K562 (cell line): ENCODE results near the gene NECTIN1. TPM values are rescaled to one million over a fixed set of nuclear protein-coding genes. Genes with fewer than 3 reads are reported as not detected.

Experiments used
- ATAC-seq: fragments of 200-7000 bp; cut with Tn5 transposase; 3 replicates; pipeline ENCODE4 v1.9.1; 2020; ENCODE audit warnings: moderate library complexity
- BruUV-seq: library from RNA; stranded (reverse); fragments of 400-500 nt; replicated peaks from 2 replicates; lab custom pipeline; 2021; lab: Mats Ljungman, UMichigan
- CTCF ChIA-PET: fragments of 300-600 bp; formaldehyde crosslinking; extraction: SDS; loops from one replicate; lab custom pipeline; 2021; ENCODE audit warnings: low intra/inter-chr PET ratio; lab: Yijun Ruan, JAX
- POLR2A ChIA-PET: fragments of 300-600, 350-650 bp; sonication (Branson Sonifier 250); formaldehyde crosslinking; extraction: SDS; loops from one replicate; lab custom pipeline; 2021; ENCODE audit warnings: antibody characterized with exemption, inconsistent platforms; lab: Yijun Ruan, JAX
- DNase-seq, 4 experiments: peaks; one replicate each; pipeline versions ENCODE4 v3.0.0 to v3.0.0-alpha.2; 2011 to 2018; ENCODE audit warnings: low spot score in 3 of 4, mixed read lengths in 3 of 4; ENCODE audit errors: extremely low read depth in 1 of 4
- FAIRE-seq: peaks from 2 replicates; lab custom pipeline; 2011; peaks lifted over from hg19 to GRCh38; lab: Jason Lieb, UNC
- H2AFZ ChIP-seq: 2 replicates; pipeline ENCODE4 v1.6.0; 2011; ENCODE audit warnings: low read depth, low read length, control low read depth, inconsistent platforms
- H3K27ac ChIP-seq: fragments of 200-600 bp; 3 replicates; pipeline ENCODE4 v1.8.0; 2011; ENCODE audit warnings: low read depth, mild to moderate bottlenecking, control low read depth, inconsistent platforms, low read length, moderate library complexity, mixed read lengths; ENCODE audit errors: extremely low read depth
- H3K27me3 ChIP-seq, 2 experiments: fragments of 300-600 bp in 1 of 2; 2 replicates in 1 of 2; 3 replicates in 1 of 2; pipeline versions ENCODE4 v1.6.0 to v1.8.0; 2011; ENCODE audit warnings: inconsistent platforms in 2 of 2, low read length in 2 of 2, mild to moderate bottlenecking in 1 of 2, mixed read lengths in 1 of 2, moderate library complexity in 1 of 2; ENCODE audit not compliant: control insufficient read depth in 2 of 2, insufficient read depth in 2 of 2
- H3K36me3 ChIP-seq: fragments of 300-600 bp; 3 replicates; pipeline ENCODE4 v1.8.0; 2011; ENCODE audit warnings: mild to moderate bottlenecking, low read length, inconsistent platforms; ENCODE audit not compliant: control insufficient read depth, insufficient read depth
- H3K4me1 ChIP-seq, 2 experiments: fragments of 200-600 bp in 1 of 2; replicated peaks in 1 of 2; 2 replicates in 1 of 2; 3 replicates in 1 of 2; pipeline versions ENCODE4 v1.5.1 to v1.8.0; 2011; ENCODE audit warnings: inconsistent platforms in 2 of 2, low read length in 2 of 2, mild to moderate bottlenecking in 1 of 2, mixed read lengths in 1 of 2, moderate library complexity in 1 of 2; ENCODE audit not compliant: control insufficient read depth in 2 of 2, insufficient read depth in 2 of 2
- H3K4me2 ChIP-seq: 2 replicates; pipeline ENCODE4 v1.6.1; 2011; ENCODE audit warnings: low read length, control low read depth, inconsistent platforms, mixed read lengths; ENCODE audit not compliant: insufficient read depth
- H3K4me3 ChIP-seq: fragments of 200-600 bp; sonication (generic), shearing (Covaris generic); 2 replicates; pipeline ENCODE4 v1.5.1; 2016; ENCODE audit warnings: control low read depth, inconsistent platforms
- H3K79me2 ChIP-seq: fragments of 200-600 bp; 3 replicates; pipeline ENCODE4 v1.8.0; 2011; ENCODE audit warnings: low read length, inconsistent platforms; ENCODE audit not compliant: control insufficient read depth, insufficient read depth
- H3K9ac ChIP-seq, 2 experiments: 2 replicates each; pipeline versions ENCODE4 v1.6.0 to v1.6.1; 2011; ENCODE audit warnings: low read depth in 2 of 2, low read length in 2 of 2, control low read depth in 1 of 2, inconsistent platforms in 1 of 2, mild to moderate bottlenecking in 1 of 2, mixed read lengths in 1 of 2; ENCODE audit not compliant: insufficient read depth in 1 of 2
- H3K9me1 ChIP-seq: one replicate; pipeline ENCODE4 v1.6.0; 2011; ENCODE audit warnings: inconsistent platforms, mild to moderate bottlenecking, low read length, moderate library complexity; ENCODE audit not compliant: control insufficient read depth, insufficient read depth
- H3K9me3 ChIP-seq: replicated peaks from 2 replicates; pipeline ENCODE4 v1.5.1; 2011; ENCODE audit warnings: low read depth, low read length, inconsistent platforms; ENCODE audit not compliant: control insufficient read depth, insufficient read depth
- H4K20me1 ChIP-seq: replicated peaks from 2 replicates; pipeline ENCODE4 v1.6.1; 2011; ENCODE audit warnings: low read length, inconsistent platforms, mixed read lengths; ENCODE audit not compliant: control insufficient read depth, insufficient read depth
- BCL6 ChIP-seq: fragments of 250-450 bp; sonication (Bioruptor Pico); IDR thresholded peaks from 2 replicates; pipeline ENCODE4 v1.4.0; 2020
- CBX2 ChIP-seq: fragments of 200-600 bp; sonication (generic); IDR thresholded peaks from one replicate; pipeline ENCODE4 v1.6.1; 2012; ENCODE audit warnings: mild to moderate bottlenecking, low read length, inconsistent platforms; ENCODE audit not compliant: insufficient read depth, poor library complexity, severe bottlenecking
- CREB1 ChIP-seq, 2 experiments: sonication (generic) in 1 of 2; formaldehyde crosslinking in 1 of 2; IDR thresholded peaks; 2 replicates each; pipeline versions ENCODE4 v1.6.1 to v1.8.0; 2012 to 2022; ENCODE audit warnings: inconsistent platforms in 1 of 2, mild to moderate bottlenecking in 1 of 2, missing genetic modification reagents in 1 of 2, moderate library complexity in 1 of 2
- HMG20A ChIP-seq: fragments of 450-650 bp; formaldehyde crosslinking; conservative IDR thresholded peaks from 2 replicates; pipeline ENCODE4 v1.4.0; 2020; ENCODE audit warnings: mild to moderate bottlenecking, mixed read lengths
- HMGN3 ChIP-seq: IDR thresholded peaks from 2 replicates; pipeline ENCODE4 v1.6.1; 2011; ENCODE audit warnings: borderline replicate concordance, low read depth, mild to moderate bottlenecking, mixed read lengths, low read length; ENCODE audit not compliant: insufficient read length; ENCODE audit errors: extremely low read depth
- RUNX1 ChIP-seq: sonication (generic); IDR thresholded peaks from 2 replicates; pipeline ENCODE4 v1.6.1; 2016; ENCODE audit warnings: antibody characterized with exemption, low read depth
- ZBTB40 ChIP-seq, 2 experiments: fragments of 450-650 bp in 1 of 2; sonication (generic) in 1 of 2; formaldehyde crosslinking in 1 of 2; IDR thresholded peaks; 2 replicates each; pipeline versions ENCODE4 v1.7.1 to v1.9.0; 2016 to 2022; ENCODE audit warnings: inconsistent platforms in 1 of 2, mild to moderate bottlenecking in 1 of 2, missing genetic modification reagents in 1 of 2
- ZNF518B ChIP-seq: fragments of 250-450 bp; sonication (Bioruptor Pico); IDR thresholded peaks from 2 replicates; pipeline ENCODE4 v1.5.0; 2021; ENCODE audit warnings: mild to moderate bottlenecking, moderate library complexity
- WGBS: fragments of 100-300 bp; shearing (Covaris generic); methylation state at CpG from one replicate; pipeline ENCODE4 v1.1.6; 2016; ENCODE audit warnings: low coverage, mixed read lengths; ENCODE audit not compliant: insufficient coverage; ENCODE audit errors: missing lambda C conversion rate; 5-methylcytosine and 5-hydroxymethylcytosine counted together
- in situ Hi-C: fragments of 300-500 bp; cut with MboI; formaldehyde crosslinking; loops from 4 replicates; pipeline ENCODE4 v1.15.0; 2018; ENCODE audit warnings: inconsistent platforms, mixed read lengths
- intact Hi-C: fragments of 100-400 bp; cut with micrococcal nuclease; formaldehyde crosslinking; loops from 2 replicates; pipeline ENCODE4 v1.14.2; 2022
- polyA plus RNA-seq, 8 experiments: library from polyadenylated mRNA; depleted of rRNA in 4 of 8; stranded (reverse) in 5 of 8; unstranded in 3 of 8; fragments of >200 nt; fragmentation: Nextera tagmentation in 2 of 8; fragmentation: Illumina TruSeq in 1 of 8; extraction: Ambion mirVana in 2 of 8; extraction: Trizol in 1 of 8; gene quantifications; 2 replicates each; pipeline versions ENCODE4 v1.2.1 to v1.2.3, GENCODE V29; 2011 to 2014; ENCODE audit warnings: inconsistent platforms in 1 of 8, missing spikeins in 1 of 8
- total RNA-seq, 7 experiments: library from RNA; depleted of rRNA in 6 of 7; stranded (reverse); fragments of >200 nt in 6 of 7; fragmentation: Illumina TruSeq in 2 of 7; extraction: Trizol in 2 of 7; gene quantifications; 2 replicates each; pipeline versions ENCODE4 v1.2.1 to v1.2.3, GENCODE V29; 2011 to 2021; ENCODE audit warnings: low replicate concordance in 1 of 7

NECTIN1 gene
- total and polyA plus RNA-seq, 9 of the 15 experiments (the other 6 are each of a cell fraction or from before 2014, with no cell fraction given), result 0.09 to 0.53 (median 0.23) TPM; not detected in 2

- no TSS peak for BruUV-seq
- FAIRE-seq, result no peak
- ChIA-PET CTCF (no interaction called here), POLR2A (no interaction called here)
- H3K9ac ChIP-seq, result no peak overlapping the region
- no peak overlapping the region for H3K27ac ChIP-seq
- H3K4me3 ChIP-seq, result no peak overlapping the region
- peaks cover 8 to 45% of the 10 kb centered on the region in 2 experiments; a peak in 4 of 5 replicates for H3K27me3 ChIP-seq
- in situ Hi-C loops, result no loop called here
- no peaks in the 10 kb centered on the region for H3K9me1 ChIP-seq
- no peak overlapping the region for H2AFZ ChIP-seq
- WGBS, result 0% methylated on average over 6 of the region's 7 CpGs
- no peak overlapping the region for H3K4me2 ChIP-seq
- no peaks in the 10 kb centered on the region for H3K36me3 ChIP-seq
- intact Hi-C loops, result no loop called here
- no peak for DNase-seq
- peaks cover 8% of the 10 kb centered on the region; the same call in 1 of the 2 replicates for H4K20me1 ChIP-seq
- no peaks in the 10 kb centered on the region for H3K9me3 ChIP-seq
- peaks cover 0 to 3% of the 10 kb centered on the region in 2 experiments; a peak in 1 of 5 replicates for H3K4me1 ChIP-seq
- ATAC-seq, result no peak
- H3K79me2 ChIP-seq, result no peaks in the 10 kb centered on the region
- TF ChIP-seq ZBTB40 (IDR thresholded peaks at IDR 0.05) (no peak), ZBTB40 (CRISPR knock-in tag; IDR thresholded peaks at IDR 0.05) (no peak), RUNX1 (no peak), ZNF518B (no peak), BCL6 (CRISPR knock-in tag) (no peak), HMG20A (CRISPR knock-in tag) (no peak), CBX2 (no peak), CREB1 (IDR thresholded peaks at IDR 0.05) (no peak), CREB1 (CRISPR knock-in tag; IDR thresholded peaks at IDR 0.05) (no peak), HMGN3 (no peak)
These were observed 102.7 kb downstream of the NECTIN1 start for GRCh38 chr11:119626197-119626841.
